Measurements from ENCODE around the gene RCL1.
A peak's percentile ranks its signal among the peaks of the same experiment; 100 is the strongest.
"Not testable (repeated sequence)": the region's sequence is repeated elsewhere in the genome, so short reads cannot be mapped to it uniquely, and the experiment has no call there.

RCL1 gene

GRCh38 chr9:4784403-4784802, 8.3 kb upstream of the RCL1 start:
- Histone ChIP-seq H3K27ac (ENCODE audit: low read depth, low read length) (no peak overlapping the region), H3K4me1 (ENCODE audit: control insufficient read depth, insufficient read depth, low read length) (no peaks in the 10 kb centered on the region), H3K4me3 (ENCODE audit: low read depth, low read length) (no peak overlapping the region), H3K9ac (ENCODE audit: low read length) (no peak overlapping the region), H3K27me3 (ENCODE audit: control insufficient read depth, insufficient read depth, low read length) (no peaks in the 10 kb centered on the region), H3K9me3 (ENCODE audit: control insufficient read depth, insufficient read depth, low read depth, low read length) (no peaks in the 10 kb centered on the region), H3K36me3 (ENCODE audit: control insufficient read depth, insufficient read depth, low read length) (no peaks in the 10 kb centered on the region)

DNA sequence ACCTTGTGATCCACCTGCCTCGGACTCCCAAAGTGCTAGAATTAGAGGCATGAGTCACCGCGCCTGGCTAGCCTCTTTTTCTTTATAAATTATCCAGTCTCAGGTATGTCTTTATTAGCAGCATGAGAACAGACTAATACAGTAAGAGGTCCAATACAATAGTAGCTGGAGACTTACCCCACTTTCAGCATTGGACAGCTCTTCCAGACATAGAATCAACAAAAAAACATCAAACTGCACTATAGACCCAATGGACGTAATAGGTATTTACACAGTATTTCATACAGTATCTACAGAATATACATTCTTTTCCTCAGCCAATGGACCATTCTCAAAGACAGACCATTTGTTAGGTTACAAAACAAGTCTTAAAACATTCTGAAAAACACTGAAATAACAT, 6.1 kb upstream of the RCL1 start:
- H3K27ac ChIP-seq (ENCODE audit: low read depth, low read length) = no peak overlapping the region
- H3K27me3 ChIP-seq (ENCODE audit: control insufficient read depth, insufficient read depth, low read length) = no peaks in the 10 kb centered on the region
- H3K4me1 ChIP-seq (ENCODE audit: control insufficient read depth, insufficient read depth, low read length) = no peaks in the 10 kb centered on the region
- H3K36me3 ChIP-seq (ENCODE audit: control insufficient read depth, insufficient read depth, low read length) = no peaks in the 10 kb centered on the region
- no peak overlapping the region for H3K9ac ChIP-seq (ENCODE audit: low read length)
- no peak overlapping the region for H3K4me3 ChIP-seq (ENCODE audit: low read depth, low read length)
- no peaks in the 10 kb centered on the region for H3K9me3 ChIP-seq (ENCODE audit: control insufficient read depth, insufficient read depth, low read depth, low read length)

GRCh38 chr9:4787876-4788275, 4.9 kb upstream of the RCL1 start:
- Histone ChIP-seq H3K27ac (ENCODE audit: low read depth, low read length) (no peak overlapping the region), H3K4me1 (ENCODE audit: control insufficient read depth, insufficient read depth, low read length) (no peaks in the 10 kb centered on the region), H3K27me3 (ENCODE audit: control insufficient read depth, insufficient read depth, low read length) (no peaks in the 10 kb centered on the region), H3K4me3 (ENCODE audit: low read depth, low read length) (no peak overlapping the region), H3K9me3 (ENCODE audit: control insufficient read depth, insufficient read depth, low read depth, low read length) (no peaks in the 10 kb centered on the region), H3K36me3 (ENCODE audit: control insufficient read depth, insufficient read depth, low read length) (no peaks in the 10 kb centered on the region), H3K9ac (ENCODE audit: low read length) (no peak overlapping the region)

GRCh38 chr9:4788703-4789102, 4.0 kb upstream of the RCL1 start:
- Histone ChIP-seq H3K27ac (ENCODE audit: low read depth, low read length) (no peak overlapping the region), H3K4me3 (ENCODE audit: low read depth, low read length) (no peak overlapping the region), H3K27me3 (ENCODE audit: control insufficient read depth, insufficient read depth, low read length) (no peaks in the 10 kb centered on the region)

GRCh38 chr9:4792054-4792571, 631 bp upstream of the RCL1 start:
- Histone ChIP-seq H3K4me3 (ENCODE audit: low read depth, low read length) (peak overlapping the region; percentile 76), H3K27ac (ENCODE audit: low read depth, low read length) (no peak overlapping the region), H3K36me3 (ENCODE audit: control insufficient read depth, insufficient read depth, low read length) (no peaks in the 10 kb centered on the region), H3K9me3 (ENCODE audit: control insufficient read depth, insufficient read depth, low read depth, low read length) (no peaks in the 10 kb centered on the region), H3K27me3 (ENCODE audit: control insufficient read depth, insufficient read depth, low read length) (no peaks in the 10 kb centered on the region), H3K9ac (ENCODE audit: low read length) (peak overlapping the region; percentile 62), H3K4me1 (ENCODE audit: control insufficient read depth, insufficient read depth, low read length) (peaks cover 8% of the 10 kb centered on the region)

More at GRCh38 chr9:4788703-4789102, 4.0 kb upstream of the RCL1 start:
- Histone ChIP-seq H3K9ac (ENCODE audit: low read length) (no peak overlapping the region), H3K36me3 (ENCODE audit: control insufficient read depth, insufficient read depth, low read length) (no peaks in the 10 kb centered on the region), H3K9me3 (ENCODE audit: control insufficient read depth, insufficient read depth, low read depth, low read length) (no peaks in the 10 kb centered on the region), H3K4me1 (ENCODE audit: control insufficient read depth, insufficient read depth, low read length) (no peaks in the 10 kb centered on the region)

GRCh38 chr9:4793459-4794395, 983 bp downstream of the RCL1 start:
- H3K36me3 ChIP-seq (ENCODE audit: control insufficient read depth, insufficient read depth, low read length) = no peaks in the 10 kb centered on the region
- H3K9me3 ChIP-seq (ENCODE audit: control insufficient read depth, insufficient read depth, low read depth, low read length) = no peaks in the 10 kb centered on the region
- H3K4me3 ChIP-seq (ENCODE audit: low read depth, low read length) = peak overlapping the region; percentile 91
- H3K9ac ChIP-seq (ENCODE audit: low read length) = peak overlapping the region; percentile 92
- peaks cover 19% of the 10 kb centered on the region for H3K4me1 ChIP-seq (ENCODE audit: control insufficient read depth, insufficient read depth, low read length)
- H3K27ac ChIP-seq (ENCODE audit: low read depth, low read length) = peak overlapping the region; percentile 65; the same call in 1 of the 2 replicates
- no peaks in the 10 kb centered on the region for H3K27me3 ChIP-seq (ENCODE audit: control insufficient read depth, insufficient read depth, low read length)

DNA sequence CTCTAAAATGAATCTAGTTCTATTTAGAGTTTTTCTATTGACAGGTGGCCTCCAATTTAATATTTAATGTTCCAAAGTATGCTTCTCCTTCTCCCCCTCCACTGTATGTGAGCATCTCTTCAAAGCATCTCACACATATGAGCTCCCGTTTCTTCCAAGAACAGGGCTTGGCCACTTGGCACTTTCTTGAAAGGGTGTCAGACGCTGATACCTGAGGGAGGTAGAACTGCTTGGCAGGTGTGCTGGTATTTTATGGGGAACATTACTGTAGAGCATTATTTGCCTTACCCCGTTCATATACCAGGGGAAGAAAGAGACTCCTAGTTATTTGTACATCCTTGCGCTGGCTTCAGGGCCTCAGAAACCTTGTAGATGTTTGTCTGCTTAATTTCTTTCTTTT, 1.9 kb downstream of the RCL1 start:
- Histone ChIP-seq H3K9ac (ENCODE audit: low read length) (no peak overlapping the region), H3K36me3 (ENCODE audit: control insufficient read depth, insufficient read depth, low read length) (no peaks in the 10 kb centered on the region), H3K9me3 (ENCODE audit: control insufficient read depth, insufficient read depth, low read depth, low read length) (no peaks in the 10 kb centered on the region), H3K27ac (ENCODE audit: low read depth, low read length) (no peak overlapping the region), H3K4me3 (ENCODE audit: low read depth, low read length) (no peak overlapping the region), H3K27me3 (ENCODE audit: control insufficient read depth, insufficient read depth, low read length) (no peaks in the 10 kb centered on the region), H3K4me1 (ENCODE audit: control insufficient read depth, insufficient read depth, low read length) (peaks cover 23% of the 10 kb centered on the region)

GRCh38 chr9:4795108-4795507, 2.4 kb downstream of the RCL1 start:
- not testable (repeated sequence) for H3K9me3 ChIP-seq (ENCODE audit: control insufficient read depth, insufficient read depth, low read depth, low read length); H3K4me3 ChIP-seq (ENCODE audit: low read depth, low read length); H3K27ac ChIP-seq (ENCODE audit: low read depth, low read length); H3K9ac ChIP-seq (ENCODE audit: low read length); H3K27me3 ChIP-seq (ENCODE audit: control insufficient read depth, insufficient read depth, low read length); H3K36me3 ChIP-seq (ENCODE audit: control insufficient read depth, insufficient read depth, low read length)
- peaks cover 23% of the 10 kb centered on the region for H3K4me1 ChIP-seq (ENCODE audit: control insufficient read depth, insufficient read depth, low read length)

GRCh38 chr9:4796530-4796929, 3.8 kb downstream of the RCL1 start:
- Histone ChIP-seq H3K36me3 (ENCODE audit: control insufficient read depth, insufficient read depth, low read length) (no peaks in the 10 kb centered on the region), H3K4me1 (ENCODE audit: control insufficient read depth, insufficient read depth, low read length) (peaks cover 23% of the 10 kb centered on the region), H3K9me3 (ENCODE audit: control insufficient read depth, insufficient read depth, low read depth, low read length) (no peaks in the 10 kb centered on the region), H3K27ac (ENCODE audit: low read depth, low read length) (no peak overlapping the region), H3K27me3 (ENCODE audit: control insufficient read depth, insufficient read depth, low read length) (no peaks in the 10 kb centered on the region), H3K4me3 (ENCODE audit: low read depth, low read length) (no peak overlapping the region), H3K9ac (ENCODE audit: low read length) (no peak overlapping the region)

DNA sequence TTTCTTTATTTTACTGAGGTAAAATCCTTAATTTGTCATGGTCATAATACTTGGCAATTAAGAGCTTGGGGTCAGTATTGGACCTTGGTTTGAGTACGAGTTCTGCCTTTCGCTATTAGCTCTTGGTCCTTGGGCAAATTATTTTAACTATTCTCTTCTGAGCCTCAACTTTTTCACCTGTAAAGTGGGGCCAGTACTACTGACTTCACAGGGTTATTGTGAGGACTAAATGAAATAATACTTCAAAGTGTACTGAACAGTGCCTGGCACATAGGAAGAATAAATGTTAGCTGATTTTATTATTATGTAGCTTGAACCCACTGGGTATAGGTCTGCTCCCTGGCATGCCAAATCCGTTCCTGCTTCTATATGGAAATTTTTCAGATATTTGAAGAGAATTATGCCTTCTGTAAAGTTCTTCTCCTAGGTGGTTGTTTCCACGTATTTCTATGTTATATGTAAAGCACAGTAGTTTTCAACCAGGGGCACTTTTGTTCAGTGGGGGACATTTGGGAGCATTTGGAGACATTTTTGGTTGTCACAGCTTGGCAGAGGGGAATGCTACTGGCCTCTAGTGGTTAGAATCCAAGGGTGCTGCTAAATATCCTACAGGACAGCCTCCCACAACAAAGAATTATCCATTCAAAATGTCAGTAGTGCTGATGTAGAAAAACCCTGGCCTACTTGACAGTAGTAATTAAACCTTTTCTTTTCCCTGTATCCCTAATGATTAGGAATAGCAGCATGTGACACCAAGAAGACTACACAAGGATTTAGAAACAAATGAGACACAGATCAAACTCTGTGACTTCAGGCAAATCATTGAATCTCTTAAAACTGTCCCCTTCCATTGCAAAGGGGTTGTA, 4.5 kb downstream of the RCL1 start:
- Histone ChIP-seq H3K4me1 (ENCODE audit: control insufficient read depth, insufficient read depth, low read length) (peaks cover 23% of the 10 kb centered on the region), H3K27ac (ENCODE audit: low read depth, low read length) (no peak overlapping the region), H3K4me3 (ENCODE audit: low read depth, low read length) (no peak overlapping the region), H3K36me3 (ENCODE audit: control insufficient read depth, insufficient read depth, low read length) (no peaks in the 10 kb centered on the region), H3K9ac (ENCODE audit: low read length) (no peak overlapping the region), H3K9me3 (ENCODE audit: control insufficient read depth, insufficient read depth, low read depth, low read length) (no peaks in the 10 kb centered on the region), H3K27me3 (ENCODE audit: control insufficient read depth, insufficient read depth, low read length) (no peaks in the 10 kb centered on the region)

DNA sequence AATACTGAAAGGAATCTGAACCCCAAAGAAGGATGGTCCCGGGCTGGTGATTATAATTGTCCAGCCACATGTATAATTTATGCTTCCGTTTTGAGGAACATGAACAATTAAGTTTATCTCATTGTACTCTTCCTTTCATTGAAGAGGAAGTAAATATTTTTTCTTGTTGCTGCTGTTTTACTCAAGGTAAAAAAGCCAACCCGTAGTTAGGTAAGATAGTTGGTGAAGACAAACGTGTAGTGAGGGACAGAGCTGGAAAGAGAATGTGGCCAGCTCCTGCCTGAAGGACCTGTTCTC, 5.1 kb downstream of the RCL1 start:
- no peak overlapping the region for H3K9ac ChIP-seq (ENCODE audit: low read length)
- no peaks in the 10 kb centered on the region for H3K36me3 ChIP-seq (ENCODE audit: control insufficient read depth, insufficient read depth, low read length)
- H3K27ac ChIP-seq (ENCODE audit: low read depth, low read length) = no peak overlapping the region
- no peaks in the 10 kb centered on the region for H3K27me3 ChIP-seq (ENCODE audit: control insufficient read depth, insufficient read depth, low read length)
- no peak overlapping the region for H3K4me3 ChIP-seq (ENCODE audit: low read depth, low read length)
- H3K4me1 ChIP-seq (ENCODE audit: control insufficient read depth, insufficient read depth, low read length) = peaks cover 23% of the 10 kb centered on the region
- H3K9me3 ChIP-seq (ENCODE audit: control insufficient read depth, insufficient read depth, low read depth, low read length) = no peaks in the 10 kb centered on the region

All from HUES6 (cell line).